Measurements from ENCODE around the gene DISP3.

- no peak for TF ChIP-seq EP300 (IDR thresholded peaks at IDR 0.05)
- TF ChIP-seq, protein P1, sequence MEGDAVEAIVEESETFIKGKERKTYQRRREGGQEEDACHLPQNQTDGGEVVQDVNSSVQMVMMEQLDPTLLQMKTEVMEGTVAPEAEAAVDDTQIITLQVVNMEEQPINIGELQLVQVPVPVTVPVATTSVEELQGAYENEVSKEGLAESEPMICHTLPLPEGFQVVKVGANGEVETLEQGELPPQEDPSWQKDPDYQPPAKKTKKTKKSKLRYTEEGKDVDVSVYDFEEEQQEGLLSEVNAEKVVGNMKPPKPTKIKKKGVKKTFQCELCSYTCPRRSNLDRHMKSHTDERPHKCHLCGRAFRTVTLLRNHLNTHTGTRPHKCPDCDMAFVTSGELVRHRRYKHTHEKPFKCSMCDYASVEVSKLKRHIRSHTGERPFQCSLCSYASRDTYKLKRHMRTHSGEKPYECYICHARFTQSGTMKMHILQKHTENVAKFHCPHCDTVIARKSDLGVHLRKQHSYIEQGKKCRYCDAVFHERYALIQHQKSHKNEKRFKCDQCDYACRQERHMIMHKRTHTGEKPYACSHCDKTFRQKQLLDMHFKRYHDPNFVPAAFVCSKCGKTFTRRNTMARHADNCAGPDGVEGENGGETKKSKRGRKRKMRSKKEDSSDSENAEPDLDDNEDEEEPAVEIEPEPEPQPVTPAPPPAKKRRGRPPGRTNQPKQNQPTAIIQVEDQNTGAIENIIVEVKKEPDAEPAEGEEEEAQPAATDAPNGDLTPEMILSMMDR (IDR thresholded peaks at IDR 0.05) = no peak
Measured at GRCh38 chr1:11450310-11450709, 28.6 kb upstream of the DISP3 start.
